T-helper 2 cell (primary cell): ENCODE results near the gene MYO1G.
A peak's percentile ranks its signal among the peaks of the same experiment; 100 is the strongest.
"Not testable (repeated sequence)": the region's sequence is repeated elsewhere in the genome, so short reads cannot be mapped to it uniquely, and the experiment has no call there.

Experiments
- DNase-seq, 5 experiments: peaks; one replicate each; pipeline versions ENCODE4 v3.0.0 to v3.0.0-alpha.2; 2012 to 2022

Gene MYO1G

DNA sequence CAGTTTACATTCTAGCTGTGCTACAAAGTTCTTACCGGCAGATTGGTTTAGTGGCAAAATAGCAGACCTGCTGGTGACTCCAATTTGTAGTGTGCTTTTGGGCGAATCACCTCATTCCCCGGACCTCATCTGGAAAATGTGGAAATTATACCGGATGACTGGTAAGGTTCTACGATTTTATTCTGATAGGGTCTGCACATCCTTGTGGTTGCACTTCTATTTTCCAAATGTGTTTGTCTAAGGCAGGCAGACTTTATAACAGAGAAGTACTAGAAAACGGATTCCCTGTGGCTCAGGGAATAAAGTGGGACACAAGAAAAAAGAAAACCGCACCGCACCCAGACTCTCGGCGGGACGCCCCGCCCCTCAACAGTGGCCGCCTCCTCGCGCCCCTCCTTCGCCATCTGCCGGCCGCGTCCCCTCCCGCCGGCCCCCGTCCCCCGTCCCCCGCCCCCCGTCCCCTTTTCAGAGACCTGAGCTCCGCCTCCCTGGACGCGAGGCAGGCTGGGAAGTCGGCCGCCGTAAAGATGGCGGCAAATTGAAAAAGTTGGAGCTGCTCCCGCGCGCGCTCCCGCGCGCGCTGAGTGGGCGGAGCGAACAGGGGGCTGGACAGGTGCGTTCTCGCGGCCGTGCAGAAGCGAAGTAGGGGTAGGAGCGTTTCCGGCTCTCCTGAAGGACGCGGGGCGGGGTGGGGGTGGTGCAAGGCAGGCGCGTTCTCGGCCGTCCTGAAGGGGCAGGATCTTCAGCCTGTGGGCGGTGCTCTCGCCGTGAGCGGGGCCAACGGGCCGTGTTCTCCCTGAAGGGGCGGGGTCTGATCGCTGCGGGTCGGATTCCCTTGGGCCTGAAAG lies 20.7 kb upstream of the MYO1G start:
- DNase-seq: peak; percentile 96 to 99 (median 99)

DNA sequence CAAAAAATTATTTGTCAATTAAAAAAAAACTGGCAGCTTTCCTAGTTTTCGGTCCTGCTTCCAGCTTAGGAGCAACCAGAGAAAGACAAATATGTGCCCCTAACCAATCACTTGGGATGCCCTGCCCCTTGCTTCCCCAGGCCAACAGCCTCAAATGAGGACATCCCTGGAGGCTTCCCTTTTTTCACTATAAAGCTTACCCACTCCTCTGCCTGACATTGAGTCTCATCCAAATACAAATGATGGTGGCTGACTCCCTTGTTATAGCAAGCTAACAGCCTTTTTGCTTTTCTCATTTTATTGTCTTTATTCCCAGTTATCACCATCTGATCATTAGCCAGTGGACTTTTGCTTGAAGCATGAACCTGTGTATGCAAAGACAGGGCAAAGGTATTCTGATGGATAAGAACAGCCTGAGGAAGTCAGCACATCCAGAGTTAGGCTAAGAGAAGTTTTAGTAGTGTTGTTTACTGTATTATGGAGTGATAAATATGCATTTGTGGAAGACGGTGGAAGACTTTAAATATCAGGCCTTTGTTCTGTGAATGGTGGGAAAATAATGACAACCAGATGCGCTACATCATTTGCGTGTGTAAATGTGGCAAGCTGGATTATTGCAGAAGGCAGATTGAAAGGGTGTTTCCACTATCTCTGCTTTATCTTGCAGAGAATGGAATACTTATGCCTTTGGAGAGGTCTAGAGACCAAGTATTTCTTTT lies 19.5 kb upstream of the MYO1G start:
- no peak for DNase-seq

DNA sequence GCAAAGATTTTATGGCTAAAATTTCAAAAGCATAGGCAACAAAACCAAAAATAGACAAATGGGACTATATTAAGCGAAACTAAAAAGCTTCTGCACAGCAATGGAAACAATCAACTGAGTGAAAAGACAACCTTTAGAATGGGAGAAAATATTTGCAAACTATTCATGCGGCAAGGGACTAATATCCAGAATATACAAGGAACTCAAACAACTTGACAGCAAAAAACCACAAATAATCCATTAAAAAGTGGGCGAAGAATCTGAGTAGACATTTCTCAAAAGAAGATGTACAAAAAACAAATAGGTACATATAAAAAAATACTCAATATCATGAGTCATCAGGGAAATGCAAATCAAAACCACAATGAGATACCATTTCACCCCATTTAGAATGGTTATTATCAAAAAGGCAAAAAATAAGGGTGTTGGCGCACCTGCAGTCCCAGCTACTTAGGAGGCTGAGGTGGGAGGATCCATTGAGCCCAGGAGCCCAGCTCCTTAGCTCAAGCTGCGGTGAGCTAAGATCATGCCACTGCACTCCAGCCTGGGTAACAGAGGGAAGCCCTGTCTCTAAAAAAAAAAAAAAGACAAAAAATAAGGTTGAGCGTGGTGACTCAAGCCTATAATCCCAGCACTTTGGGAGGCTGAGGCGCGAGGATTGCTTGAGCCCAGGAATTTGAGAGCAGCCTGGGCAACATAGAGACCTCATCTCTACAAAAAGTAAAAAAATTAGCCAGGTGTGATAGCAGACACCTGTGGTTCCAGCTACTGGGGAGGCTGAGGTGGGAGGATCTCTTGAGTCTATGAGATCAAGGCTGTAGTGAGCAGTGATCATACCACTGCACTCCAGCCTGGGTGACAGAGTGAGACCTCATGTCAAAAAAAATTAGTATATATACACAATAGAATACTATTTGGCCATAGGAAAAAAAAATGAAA lies 17.0 kb upstream of the MYO1G start:
- DNase-seq: peak in 2 of 5 experiments; percentile 38 to 57

DNA sequence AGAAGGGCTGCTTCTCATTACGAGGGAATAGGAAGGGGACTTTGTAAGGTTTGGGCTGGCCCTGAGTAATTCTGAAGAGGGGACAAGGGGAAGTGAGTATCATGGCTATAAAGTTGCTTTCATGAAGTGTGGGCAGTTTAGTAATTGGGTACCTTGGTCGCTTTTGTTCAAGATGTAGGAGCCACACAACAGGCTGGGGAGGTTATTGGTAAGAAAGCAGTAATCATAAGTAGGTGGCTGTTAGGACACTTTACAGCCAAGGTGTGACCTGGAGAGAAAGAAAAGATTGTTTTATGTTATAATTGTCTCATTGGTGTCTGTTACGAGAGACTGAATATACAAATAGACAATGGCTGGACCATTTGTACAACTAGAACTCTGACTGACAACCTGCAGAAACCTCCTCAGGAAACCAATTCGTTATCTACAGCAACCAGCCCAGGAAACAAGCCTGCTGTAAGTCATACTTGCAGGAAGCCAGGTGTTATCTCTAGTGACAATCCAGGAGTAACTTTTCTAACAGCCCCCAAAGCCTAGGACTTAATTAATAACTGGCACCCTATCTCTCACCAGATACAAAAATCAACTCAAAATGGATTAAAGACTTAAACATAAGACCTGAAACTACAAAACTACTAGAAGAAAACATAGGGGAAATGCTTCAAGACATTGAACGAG lies 16.2 kb upstream of the MYO1G start:
- peak in 1 of 5 experiments; percentile 73 for DNase-seq

DNA sequence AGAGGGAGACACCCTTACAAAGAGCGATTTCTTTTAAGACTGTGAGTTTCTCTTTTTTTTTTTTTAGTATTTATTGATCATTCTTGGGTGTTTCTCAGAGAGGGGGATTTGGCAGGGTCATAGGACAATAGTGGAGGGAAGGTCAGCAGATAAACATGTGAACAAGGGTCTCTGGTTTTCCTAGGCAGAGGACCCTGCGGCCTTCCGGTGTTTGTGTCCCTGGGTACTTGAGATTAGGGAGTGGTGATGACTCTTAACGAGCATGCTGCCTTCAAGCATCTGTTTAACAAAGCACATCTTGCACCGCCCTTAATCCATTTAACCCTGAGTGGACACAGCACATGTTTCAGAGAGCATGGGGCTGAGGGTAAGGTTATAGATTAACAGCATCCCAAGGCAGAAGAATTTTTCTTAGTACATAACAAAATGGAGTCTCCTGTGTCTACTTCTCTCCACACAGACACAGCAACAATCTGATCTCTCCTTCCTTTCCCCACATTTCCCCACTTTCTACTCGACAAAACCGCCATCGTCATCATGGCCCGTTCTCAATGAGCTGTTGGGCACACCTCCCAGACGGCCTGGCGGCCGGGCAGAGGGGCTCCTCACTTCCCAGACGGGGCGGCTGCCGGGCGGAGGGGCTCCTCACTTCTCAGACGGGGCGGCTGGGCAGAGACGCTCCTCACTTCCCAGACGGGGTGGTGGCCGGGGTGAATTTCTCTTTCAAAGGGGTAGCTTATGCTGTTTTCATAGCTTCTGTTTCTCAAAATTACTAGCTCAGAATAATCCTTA lies 13.4 kb upstream of the MYO1G start:
- DNase-seq: not testable (repeated sequence)

DNA sequence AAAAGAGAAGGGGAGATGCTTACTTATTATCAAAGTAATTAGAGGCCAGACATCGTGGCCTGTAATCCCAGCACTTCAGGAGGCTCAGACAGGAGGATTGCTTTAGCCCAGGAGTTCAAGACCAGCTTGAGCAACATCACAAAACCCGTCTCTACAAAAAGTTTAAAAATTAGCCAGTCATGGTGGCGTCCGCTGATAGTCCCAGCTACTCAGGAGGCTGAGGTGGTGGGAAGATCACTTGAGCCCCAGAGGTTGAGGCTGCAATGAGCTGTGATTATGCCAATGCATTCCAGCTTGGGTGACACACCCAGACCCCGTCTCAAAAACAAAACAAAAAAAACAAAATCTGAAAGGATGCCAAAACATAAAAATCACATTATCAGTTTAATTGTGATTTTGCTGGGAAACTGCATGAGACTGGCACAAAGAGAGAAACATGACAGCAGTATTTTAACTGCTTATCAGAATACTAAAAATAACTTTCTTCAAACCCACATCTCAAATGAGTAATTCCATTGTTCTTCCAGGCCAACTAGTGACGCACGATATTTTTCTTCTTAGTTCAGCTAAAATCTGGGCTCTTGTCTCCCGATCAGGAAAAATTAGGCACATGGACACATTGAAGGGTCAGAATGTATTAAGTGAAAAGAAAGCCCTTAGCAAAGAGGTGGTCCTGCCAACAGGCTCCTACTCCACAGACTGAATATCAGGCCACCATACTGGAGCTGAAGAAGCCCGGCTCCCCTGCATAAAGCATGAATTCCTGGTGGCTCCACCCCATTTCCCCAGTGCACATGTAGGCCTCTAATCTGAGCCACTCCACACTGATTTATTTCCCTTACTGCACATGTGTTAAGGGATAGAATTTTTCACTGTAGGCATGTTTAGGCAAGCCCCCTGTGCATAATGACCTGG lies 11.6 kb upstream of the MYO1G start:
- no peak for DNase-seq

DNA sequence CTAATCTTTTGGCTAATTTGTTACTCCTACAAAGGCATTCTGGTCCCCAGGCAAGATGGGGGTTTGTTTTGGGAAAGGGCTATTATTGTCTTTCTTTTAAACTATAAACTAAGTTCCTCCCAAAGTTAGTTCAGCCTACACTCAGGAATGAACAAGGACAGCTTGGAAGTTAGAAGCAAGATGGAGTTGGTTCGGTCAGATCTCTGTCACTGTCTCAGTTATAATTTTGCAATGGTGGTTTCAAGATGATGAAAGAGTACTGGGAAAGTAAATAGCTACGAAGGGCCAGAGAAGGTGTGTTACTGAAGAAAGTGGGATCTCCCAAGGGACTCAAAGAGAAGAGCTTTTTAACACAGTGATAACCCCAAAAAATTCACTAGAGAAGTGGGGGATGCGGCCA lies 10.3 kb upstream of the MYO1G start:
- no peak for DNase-seq

DNA sequence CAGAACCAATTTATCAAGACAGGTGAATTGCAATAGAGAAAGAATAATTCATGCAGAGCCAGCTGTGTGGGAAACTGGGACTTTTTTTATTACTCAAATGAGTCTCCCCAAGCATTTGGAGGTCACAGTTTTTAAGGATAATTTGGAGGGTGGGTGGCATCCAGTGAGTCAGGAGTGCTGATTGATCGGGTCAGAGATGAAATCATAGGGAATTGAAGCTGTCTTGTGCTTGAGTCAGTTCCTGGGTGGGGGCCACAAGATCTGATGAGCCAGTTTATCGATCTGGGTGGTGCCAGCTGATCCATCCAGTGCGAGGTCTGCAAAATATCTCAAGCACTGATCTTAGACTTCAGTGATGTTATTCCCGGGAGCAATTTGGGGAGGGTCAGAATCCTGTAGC lies 9.9 kb upstream of the MYO1G start:
- no peak for DNase-seq

DNA sequence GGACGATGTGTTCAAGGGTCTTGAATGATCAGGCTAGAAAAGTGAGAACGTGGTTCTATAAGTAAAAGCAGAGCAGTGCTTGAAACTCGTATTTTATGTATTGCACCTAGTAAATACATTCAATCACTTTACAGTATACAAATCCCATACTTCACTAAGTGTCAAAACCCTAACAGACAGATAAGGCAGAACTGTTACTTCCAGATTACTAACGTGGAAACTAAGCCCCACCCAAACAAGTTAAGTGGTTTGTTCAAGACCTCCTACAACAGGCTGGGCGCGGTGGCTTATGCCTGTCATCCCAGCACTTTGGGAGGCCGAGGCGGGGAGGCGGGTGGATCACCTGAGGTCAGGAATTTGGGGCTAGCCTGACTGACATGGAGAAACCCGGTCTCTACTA lies 9.2 kb upstream of the MYO1G start:
- DNase-seq: no peak

DNA sequence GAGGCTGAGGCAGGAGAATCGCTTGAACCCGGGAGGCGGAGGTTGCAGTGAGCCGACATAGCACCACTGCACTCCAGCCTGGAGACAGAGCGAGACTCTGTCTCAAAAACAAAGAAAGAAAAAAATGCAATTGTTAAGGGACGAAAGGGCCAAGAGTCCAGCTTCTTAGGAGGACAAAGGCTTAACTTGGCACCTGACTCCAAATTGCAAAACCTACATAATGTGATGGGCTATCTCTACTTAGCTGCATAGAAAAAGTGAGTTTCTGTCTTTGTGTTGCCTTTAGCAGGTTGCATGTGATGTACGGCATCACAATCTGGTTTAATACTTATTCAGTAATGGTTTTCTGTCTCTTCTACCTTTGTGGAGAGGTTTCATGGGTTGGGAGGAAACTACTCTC lies 8.6 kb upstream of the MYO1G start:
- DNase-seq: no peak

DNA sequence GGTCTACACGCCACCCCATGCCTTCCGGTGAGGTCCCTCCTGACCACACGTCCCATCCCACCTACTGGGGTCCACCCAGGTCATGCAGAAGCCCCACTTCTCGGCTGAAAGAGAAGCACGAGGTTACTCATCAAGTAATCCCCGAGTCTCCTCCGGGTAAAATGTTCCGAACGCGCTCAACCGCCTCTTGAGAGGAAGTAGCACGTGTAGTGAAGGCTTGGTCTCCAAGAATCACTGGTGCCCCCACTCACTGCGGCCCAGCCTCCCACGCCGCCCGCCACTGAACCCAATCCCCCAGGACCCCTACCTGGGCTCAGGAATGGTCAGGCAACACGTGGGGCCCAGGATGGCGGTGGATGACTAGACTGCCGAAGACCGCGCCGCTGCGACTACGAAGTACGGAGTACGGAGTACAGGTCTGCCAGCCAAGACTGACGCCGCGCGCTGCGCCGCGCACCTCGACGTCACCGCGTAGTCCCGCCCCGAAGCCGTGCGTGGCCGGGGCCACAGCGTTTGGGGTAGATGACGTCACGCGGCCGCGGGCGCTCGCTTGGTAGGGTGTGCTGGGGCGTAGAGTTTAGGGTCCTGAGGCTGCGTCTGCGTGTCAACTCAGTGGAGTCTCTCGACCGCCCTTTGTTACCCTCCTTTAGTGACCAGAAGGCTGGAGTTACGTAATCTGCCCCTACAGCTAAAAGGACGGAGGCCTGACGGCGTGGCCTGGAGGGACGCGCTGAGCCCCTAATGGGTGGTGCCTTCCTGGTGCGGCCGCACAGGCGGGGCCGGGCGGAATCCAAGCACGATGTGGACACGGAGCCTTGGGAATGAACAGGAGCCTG lies 7.6 kb upstream of the MYO1G start:
- DNase-seq: peak; percentile 85 to 97 (median 92)

DNA sequence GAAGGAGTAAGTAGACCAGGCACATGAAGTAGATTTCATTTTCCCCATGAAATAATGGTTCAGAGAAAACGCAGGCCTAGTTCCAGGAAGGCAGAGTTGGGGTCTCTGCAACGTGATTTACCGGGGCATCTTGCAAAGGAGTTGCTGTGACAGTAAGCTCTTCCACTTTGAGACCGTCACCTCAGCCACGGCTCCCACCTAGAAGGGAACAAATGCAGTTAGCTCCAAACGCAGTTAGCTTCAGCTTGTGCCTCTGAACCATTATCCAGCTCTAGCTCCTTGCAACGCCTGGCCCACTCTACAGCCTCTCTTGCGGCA lies 7.0 kb upstream of the MYO1G start:
- DNase-seq: no peak

DNA sequence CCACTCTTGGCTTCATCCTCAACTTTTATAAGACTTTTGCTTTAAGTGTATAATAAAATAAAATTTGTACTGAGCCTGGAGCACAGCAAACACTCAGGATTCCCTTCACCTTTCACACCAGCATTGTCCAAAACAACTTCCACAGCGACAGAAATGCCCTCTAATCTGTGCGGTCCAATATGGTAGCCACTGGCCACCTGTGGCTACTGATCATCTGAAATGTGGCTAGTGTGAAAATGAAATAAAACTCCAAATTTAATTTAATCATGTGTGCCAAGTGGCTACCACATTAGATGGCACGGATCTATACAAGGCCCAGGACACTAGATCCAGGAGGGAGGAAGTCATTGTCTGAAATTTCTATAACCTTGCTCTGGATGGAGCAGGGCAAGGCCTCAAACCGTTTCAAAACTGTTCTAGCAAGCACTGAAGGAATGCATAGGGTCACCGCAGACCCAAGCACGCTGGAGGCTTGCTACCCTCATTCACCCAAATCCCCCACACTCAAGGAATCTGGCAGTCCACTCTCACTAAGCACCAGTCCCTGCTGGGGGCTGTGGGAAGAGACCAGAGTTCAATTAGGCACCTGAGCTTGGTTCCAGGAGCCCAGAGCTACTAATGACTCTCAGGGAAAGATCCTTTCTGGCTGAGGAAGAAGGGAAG lies 6.3 kb upstream of the MYO1G start:
- DNase-seq: no peak

DNA sequence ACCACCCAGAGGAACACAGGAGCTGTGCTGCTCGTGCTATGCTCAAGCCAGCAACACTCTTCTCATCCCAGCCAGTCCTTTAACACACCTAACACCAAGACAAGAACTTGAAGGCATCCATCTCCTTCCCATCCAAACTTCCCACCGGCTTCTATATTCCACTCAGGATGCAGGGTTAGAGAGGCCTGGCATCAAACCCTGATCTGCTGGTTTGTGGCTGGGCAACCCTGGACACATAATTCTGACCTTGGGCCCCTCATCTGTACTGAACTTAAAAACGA lies 5.6 kb upstream of the MYO1G start:
- no peak for DNase-seq

DNA sequence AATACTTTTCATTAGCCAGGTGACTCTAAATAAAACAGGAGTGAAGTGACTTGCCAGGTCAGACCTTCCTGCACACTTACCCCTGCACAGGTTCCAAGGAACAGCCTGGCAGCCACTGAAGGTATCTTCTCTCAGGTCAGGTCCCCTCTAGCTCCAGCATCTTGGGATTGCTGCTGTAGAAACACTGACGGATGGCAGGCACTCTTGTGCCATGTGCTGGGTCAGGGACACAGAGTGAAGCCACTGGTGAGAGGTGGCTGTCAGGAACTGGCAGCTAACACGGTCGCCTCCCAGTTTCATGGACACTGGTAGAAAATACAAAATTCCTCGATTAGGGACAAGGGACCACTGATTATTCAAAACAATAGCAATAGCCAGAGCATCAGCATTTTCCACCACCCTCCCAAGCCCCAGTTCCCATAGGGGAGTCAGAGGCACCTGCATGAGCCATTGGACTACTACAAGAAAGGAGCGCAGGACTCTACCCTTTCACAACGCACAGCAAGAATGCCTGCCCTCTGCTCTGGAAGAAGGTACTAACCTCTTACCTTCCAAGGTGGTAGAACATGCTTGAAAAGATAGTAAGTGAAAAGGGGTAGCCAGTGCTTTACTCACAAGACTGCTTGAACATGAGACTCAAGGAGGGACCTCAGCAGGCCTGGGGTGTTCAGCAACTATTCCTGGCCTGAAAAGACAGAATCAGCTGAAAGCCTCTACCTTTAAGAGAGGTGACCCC lies 5.1 kb upstream of the MYO1G start:
- no peak for DNase-seq

DNA sequence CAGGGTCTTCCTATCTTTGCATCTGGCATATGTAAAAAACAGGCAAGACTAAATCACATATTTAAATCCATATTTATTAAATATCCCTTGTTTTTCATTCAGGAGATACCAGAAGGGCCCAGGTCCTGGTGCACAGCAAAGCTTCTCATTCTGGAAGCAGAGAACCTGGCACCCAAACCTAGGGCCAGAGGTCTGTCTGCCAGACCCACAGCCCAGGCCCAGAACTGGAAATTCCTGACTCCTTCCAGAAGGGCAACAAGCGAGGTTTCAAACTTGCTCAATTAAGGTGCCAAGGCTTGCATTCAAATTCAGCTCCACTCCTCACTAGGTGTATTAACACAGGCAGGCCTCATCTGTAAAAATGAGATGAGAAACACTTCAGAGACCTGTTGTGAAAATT lies 4.2 kb upstream of the MYO1G start:
- DNase-seq: no peak

DNA sequence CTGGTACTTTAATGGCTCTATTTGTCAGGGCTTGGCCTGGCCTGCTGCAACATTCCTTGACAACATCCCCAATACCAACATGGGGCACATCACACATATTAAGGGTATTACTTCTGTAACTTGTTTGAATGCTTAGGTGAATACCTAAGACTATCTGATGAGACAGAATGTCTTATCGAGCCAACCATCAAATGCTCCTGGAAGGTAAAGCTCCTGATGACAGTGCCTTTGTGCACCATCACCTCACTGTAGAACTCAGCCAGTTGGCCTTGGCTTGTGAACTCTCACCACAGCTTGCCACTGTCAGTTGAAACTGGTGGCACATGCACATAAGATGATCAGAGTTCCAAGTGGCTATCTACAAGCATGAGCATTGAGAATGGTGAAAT lies 3.7 kb upstream of the MYO1G start:
- DNase-seq: peak in 1 of 5 experiments; percentile 58

DNA sequence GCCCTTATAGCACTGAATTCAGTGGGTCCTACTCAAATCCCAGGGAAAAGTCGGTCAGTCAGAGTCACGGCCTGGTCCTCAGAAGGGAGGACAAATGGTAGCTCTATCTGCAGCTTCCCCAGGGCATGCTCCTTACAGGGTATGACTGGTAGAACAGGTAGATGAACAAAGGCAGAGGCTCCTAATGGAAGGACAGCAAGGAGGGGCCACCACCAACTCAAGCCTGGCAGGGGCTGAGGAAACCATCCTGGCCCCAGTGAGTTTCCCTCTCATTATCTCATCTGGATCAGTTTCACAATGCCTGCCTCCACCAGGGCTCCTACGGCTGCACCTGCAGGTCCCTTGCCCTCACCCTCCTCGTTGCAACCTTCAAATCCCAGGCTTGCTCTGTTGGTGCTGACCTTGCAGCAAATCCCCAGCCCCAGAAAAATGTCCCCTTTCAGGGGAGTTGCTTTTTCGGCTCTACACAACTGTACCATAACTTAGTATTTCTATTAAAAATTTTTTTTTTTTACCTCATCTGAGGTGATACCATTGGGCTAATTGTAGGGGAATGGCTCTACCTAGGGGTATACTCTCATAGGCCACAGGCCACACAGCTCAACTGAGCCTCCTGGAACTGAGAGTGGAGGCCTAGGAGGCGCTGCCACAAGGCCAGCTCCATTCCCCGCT lies 2.4 kb upstream of the MYO1G start:
- peak in 1 of 5 experiments; percentile 52 for DNase-seq
